GM08714 (cell line): ENCODE data around the gene SNX17.
"Not testable (repeated sequence)": the region's sequence is repeated elsewhere in the genome, so short reads cannot be mapped to it uniquely, and the experiment has no call there.

Experiments used
- H3K4me3 ChIP-seq: fragments of 200-500 bp; sonication (Bioruptor generic); 2 replicates; pipeline ENCODE4 v1.5.1; 2014; ENCODE audit warnings: mild to moderate bottlenecking, low read length, inconsistent platforms
- ZNF274 ChIP-seq: IDR thresholded peaks from 2 replicates; pipeline ENCODE4 v1.6.1; 2012; ENCODE audit warnings: mild to moderate bottlenecking, low read depth, low read length

Gene SNX17, protein sequence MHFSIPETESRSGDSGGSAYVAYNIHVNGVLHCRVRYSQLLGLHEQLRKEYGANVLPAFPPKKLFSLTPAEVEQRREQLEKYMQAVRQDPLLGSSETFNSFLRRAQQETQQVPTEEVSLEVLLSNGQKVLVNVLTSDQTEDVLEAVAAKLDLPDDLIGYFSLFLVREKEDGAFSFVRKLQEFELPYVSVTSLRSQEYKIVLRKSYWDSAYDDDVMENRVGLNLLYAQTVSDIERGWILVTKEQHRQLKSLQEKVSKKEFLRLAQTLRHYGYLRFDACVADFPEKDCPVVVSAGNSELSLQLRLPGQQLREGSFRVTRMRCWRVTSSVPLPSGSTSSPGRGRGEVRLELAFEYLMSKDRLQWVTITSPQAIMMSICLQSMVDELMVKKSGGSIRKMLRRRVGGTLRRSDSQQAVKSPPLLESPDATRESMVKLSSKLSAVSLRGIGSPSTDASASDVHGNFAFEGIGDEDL

DNA sequence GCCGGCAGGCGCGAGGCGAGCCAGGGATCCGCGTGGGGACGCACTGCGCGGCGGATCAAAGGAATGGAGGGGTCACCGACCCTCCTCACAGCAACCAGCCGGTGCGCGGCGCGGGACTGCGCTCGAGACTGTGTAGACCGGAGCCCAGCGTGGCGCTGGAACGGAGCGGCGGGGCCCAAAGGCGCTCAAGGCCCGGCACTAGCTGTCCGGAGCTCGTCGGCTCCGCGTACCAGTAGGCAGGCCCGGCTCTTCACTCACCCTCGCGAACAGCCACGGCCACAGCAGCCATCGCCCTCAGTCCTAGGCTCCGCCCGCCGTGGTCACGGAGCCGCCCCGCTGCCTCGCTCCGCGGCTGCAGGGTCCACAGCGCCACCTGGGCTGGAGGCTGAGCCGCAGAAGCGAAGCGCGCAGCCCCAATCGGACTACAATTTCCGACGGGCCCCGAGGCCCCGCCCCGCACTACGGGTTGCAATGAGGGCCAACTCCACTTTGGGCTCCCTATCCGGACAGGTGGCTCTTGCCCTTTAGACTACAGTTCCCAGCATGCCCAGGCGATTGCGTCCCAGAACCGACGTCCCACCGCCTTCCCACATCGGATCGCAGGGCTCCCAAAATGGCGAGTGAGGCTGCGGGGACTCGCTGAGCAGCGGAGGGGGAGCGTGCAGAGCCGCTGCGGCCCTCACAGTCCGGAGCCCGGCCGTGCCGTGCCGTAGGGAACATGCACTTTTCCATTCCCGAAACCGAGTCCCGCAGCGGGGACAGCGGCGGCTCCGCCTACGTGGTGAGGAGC lies at the start of gene SNX17, which contains the start of gene EIF2B4:
TSS of gene SNX17 (plus strand) at position 591 of the 790 bp plus-strand sequence. CDS start at position 719, 128 bp downstream.
TSS of gene EIF2B4 (minus strand) at position 313 of the 790 bp plus-strand sequence. CDS start at position 289, 24 bp downstream.
- peak within 1 kb of the TSS; percentile 73 for H3K4me3 ChIP-seq
- TF ChIP-seq ZNF274: no peak

DNA sequence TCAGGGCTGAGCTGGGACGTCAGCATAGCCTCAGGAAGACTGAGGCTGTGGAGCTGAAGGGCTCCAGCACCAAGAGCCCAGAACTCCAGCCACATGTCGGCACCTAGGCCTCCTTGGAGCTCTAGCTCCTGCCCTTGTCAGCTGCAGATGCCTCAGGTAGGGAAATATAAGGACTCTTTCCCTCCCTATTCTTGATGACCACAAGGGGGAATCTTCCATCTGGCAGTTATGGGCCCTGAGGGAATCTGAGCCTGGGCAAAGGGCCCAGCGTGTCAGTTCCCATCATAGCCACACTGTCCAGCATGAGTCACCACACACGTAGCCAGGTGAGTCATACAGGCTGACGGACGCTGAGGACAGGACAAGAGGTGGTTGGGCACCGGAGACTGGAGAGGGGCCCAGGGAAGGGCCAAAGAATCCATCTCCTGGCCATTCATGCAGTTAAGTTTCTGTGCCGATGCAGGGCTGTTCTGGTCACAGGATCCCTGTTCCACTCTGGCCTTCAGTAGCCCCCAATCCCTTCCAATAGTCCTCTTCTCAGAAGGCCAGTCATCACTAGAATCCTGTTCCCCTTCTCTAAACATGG lies 49.4 kb upstream of the SNX17 start:
- H3K4me3 ChIP-seq: no peak overlapping the region
- no peak for TF ChIP-seq ZNF274

DNA sequence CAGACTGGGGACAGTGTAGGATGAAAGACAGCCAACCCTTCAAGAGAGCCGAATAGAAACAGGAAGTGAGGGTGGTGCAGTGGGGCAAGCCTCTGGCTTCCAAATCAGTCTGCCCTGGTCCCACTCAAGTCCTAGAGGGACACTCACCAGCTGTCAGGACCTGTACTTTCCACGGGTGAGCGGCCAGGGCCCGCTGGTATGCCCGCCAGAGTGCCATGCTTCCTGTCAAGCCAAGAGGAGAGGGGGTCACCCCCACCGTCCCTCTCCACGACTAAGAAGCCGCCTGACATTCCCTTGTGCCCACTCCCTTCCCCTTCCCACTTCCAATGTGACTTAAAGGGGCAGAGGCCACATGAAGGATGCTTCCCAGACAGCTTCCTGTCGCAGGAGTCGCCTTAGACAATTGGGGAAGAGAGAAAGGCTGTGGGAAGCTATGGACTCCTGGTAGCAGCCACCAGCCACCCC lies 48.1 kb upstream of the SNX17 start:
- no peak for TF ChIP-seq ZNF274
- H3K4me3 ChIP-seq: peak overlapping the region; percentile 81

DNA sequence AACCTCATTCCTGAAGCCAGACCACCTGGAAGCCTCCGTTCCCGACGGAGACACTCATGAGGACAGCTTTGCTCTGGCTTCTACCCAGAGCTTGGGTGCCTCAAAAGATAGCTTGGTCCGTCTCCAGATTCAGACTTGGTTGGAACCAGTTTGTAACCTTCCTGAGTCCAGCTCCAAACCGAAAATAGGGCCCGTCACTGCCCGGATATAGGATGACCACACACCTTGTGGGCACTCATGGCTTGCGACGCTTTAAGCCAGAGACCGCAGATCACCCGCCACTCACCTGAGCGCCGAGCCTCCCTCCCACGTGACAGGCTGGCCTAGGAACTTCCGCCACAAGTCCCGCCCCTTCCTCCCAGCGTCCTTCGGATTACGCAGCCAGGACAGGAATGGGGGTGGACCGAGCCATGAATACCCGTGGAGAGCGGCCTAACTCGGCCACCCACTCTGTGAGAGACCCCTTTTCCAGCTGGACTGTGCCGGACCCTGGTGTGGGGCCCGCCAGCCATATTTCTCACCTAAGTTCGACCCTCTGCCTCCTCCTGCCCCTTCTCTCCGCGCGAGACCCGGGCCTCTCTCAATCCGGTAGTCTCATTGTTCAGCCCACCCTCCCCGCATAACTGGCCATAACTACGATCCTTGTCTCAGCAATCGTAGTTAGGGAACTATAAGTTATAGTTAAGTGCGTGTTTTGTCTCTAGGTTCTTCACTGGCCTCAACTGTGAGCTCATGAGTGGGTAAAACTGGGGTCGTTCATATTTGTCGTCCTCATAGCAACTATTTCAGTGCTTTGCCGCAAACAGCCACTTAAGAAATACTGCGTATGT lies 47.4 kb upstream of the SNX17 start, which contains the start of gene MPV17:
TSS of gene MPV17 (minus strand) at position 332 of the 830 bp plus-strand sequence. CDS start 580 bp downstream, outside the sequence.
- H3K4me3 ChIP-seq: peak within 1 kb of the TSS; percentile 81
- no peak for TF ChIP-seq ZNF274

DNA sequence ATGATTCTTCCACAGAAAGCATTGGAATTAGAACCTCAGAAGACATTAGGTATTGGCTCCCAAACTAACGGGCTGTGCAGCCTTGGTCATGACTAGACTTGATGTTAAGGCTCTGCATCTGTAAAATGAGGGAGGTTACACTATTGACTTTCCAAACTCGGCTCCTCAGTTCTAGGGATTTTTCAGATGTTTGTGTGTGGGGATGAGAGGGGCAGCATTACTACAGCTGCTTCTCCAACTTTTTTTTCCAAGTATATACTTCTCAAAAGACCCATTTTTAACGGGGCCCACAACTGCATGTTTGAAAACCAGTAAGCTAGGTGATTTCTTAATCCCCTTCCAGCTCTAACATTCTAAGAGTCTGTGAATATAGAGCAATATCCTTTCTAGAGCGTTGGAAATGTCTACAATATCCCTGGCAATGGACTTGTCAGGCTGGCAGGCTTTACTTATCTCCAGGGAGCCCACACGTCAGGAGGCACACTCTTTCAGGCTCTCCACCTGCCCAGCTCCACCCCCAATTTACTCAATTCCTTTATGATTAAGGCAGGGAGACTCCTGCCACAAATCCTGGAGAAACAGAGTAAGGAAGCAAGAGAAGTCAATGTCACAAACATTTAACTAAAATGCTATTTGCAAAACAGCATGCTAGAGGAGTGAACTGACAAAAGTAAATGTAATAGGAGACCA lies 46.7 kb upstream of the SNX17 start:
- no peak for TF ChIP-seq ZNF274
- peak overlapping the region; percentile 81 for H3K4me3 ChIP-seq

DNA sequence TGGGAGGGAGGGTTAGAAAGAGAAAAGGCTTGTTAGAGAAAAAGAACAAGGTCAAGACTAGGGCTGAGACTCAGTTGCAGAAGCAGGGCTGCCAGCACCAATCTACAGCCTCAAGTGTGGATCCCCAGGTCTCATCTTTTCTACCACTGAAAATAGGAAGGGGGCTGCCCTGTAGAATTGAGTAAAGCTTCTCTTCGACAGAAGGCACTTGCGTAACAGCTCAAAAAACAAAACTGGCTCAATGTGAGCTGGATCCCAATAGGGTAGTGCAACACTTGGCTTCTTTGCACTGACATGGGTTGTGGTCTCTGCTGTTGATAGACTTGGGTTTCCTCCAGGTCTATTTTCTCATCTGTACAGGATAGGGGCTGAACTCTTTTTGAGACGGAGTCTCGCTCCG lies 45.7 kb upstream of the SNX17 start:
- no peak for TF ChIP-seq ZNF274

DNA sequence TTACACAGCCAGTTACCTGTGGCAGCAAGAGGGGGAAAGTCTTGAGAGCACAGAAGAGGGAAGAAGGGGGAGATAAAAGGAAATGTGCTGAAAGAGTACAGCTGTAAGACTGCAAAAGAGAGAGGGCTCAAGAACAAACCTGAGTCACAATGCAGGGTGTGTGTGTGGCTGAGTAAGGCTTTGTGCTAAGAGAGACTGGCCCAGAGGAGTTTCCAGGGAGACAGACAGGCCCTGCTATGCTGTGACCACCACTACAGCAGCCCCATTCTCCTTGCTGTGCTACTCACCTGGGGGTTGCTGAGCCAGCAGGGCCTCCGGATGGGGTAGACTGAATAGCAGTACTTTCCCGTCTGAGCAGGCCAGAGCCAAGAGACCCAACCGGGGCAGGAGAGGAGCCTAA lies 35.1 kb upstream of the SNX17 start:
- TF ChIP-seq ZNF274: no peak
- no peak overlapping the region for H3K4me3 ChIP-seq

More for the DNA sequence above, 45.7 kb upstream of the SNX17 start:
- H3K4me3 ChIP-seq: no peak overlapping the region

DNA sequence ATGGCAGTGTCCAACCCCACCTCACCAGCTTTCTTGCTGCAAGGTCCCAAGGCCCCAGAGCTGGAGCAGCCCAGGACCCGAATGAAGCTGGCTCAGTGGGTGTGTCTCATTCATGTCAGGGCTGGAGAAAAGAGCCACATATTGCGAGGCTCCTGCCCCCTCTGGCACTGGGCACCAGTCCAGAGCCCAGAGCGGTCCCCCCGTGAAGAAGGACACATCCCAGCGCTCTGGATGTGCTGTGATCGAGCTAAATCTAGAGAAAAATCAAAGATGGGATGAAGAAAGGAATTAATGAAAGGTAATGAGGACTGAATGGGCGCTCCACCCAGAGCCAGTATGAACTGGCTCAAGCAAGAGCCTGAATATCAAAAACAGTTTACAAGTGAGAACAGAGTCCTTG lies 34.2 kb upstream of the SNX17 start:
- H3K4me3 ChIP-seq: no peak overlapping the region
- TF ChIP-seq ZNF274: no peak

DNA sequence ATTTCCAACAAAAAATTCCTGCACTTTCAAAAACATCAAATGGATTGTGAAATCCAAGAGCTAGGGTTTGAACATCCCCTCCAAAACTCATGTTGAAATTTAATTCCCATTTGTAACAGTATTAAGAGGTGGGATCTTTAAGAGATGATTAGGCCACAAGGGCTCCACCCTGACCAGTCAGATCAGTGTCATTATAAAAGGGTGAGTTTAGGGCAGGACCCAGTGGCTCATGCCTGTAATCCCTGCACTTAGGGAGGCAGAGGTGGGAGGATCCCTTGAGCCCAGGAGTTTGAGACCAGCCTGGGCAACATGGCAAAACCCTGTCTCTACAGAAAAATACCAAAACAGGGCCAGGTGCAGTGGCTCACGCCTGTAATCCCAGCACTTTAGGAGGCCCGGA lies 22.8 kb upstream of the SNX17 start:
- no peak for TF ChIP-seq ZNF274

DNA sequence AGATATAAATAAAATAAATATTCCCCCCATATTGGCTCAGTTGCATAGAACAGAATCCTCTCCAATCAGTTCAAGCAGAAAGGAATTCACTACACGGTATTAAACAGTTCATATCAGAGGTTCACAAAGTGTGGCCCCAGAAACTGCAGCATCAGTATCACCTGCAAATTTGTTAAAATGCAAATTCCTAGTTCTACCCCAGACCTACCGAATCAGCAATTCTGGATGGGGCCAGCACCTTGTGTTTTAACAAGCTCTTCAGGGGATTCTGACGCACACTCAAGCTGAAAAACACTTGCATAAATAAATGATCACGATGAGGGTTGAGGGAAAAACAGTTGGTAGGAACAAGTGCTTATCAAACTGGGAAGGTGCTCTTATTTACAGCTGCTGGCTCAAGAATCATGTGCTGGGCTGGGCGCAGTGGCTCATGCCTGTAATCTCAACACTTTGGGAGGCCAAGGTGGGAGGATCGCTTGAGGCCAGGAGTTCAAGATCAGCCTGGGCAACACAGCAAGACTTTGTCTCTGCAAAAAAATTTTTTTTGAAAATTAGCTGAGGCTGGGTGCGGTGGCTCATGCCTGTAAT lies 20.2 kb upstream of the SNX17 start:
- H3K4me3 ChIP-seq: no peak overlapping the region
- no peak for TF ChIP-seq ZNF274

More for the DNA sequence above, 22.8 kb upstream of the SNX17 start:
- no peak overlapping the region for H3K4me3 ChIP-seq

DNA sequence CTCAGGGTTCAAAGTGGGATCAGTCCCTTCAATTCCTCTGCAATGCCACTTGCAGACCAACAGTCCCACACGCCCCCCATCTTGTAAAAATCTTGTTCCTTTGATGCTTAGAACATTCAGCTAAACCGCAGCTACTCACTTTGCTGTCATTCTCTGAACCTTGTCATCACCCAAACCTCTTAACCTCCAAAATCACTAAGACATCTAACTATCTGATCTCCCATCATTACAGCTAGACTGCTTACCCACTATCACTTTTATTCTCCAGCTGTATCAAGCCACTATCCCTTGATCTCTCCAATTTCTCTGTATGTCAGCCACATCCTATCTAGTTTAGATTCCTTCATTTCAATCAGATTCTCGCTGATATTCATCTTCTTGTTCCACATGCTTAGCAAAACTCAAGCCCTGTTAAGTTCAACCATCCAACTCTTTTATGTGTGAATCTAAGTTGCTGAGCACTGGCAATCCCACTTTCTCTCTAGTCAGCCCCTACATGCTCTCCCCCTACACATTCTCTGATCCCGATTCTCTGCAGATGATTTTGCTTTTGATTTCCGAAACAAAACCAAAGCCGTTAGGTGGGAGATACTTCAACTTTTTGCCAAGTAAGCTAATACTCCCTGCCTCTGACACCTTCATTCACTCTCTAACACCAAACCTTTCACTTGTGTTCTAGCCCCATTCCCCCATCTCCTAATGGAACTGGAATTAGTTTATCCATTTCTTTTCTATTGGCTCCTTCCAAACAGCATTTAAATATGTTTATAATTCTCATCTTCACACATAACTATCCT lies 18.4 kb upstream of the SNX17 start:
- no peak for TF ChIP-seq ZNF274
- no peak overlapping the region for H3K4me3 ChIP-seq

DNA sequence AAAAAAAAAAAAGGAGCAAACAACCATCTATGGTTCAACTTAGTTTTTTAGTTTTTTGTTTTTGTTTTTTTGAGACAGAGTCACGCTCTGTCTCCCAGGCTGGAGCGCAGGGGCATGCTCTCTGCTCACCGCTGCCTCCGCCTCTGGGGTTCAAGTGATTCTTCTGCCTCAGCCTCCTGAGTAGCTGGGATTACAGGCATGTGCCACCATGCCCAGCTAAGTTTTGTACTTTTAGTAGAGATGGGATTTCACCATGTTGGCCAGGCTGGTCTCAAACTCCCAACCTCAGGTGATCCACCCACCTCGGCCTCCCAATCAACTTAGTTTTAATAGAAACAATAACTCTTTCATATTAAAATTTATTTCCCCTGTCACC lies 17.0 kb upstream of the SNX17 start:
- not testable (repeated sequence) for H3K4me3 ChIP-seq
